PFSK-1 (cell line): ENCODE measurements around the gene COX4I1.

Experiments
- FOXP2 ChIP-seq: optimal IDR thresholded peaks from 2 replicates; pipeline ENCODE3; 2011; ENCODE audit warnings: borderline replicate concordance, control low read depth, inconsistent platforms; ENCODE audit not compliant: insufficient read depth; ENCODE audit errors: extremely low read length, extremely low read depth
- POLR2AphosphoS5 ChIP-seq: IDR thresholded peaks from 2 replicates; pipeline ENCODE4 v1.6.1; 2012; ENCODE audit warnings: low read depth, mild to moderate bottlenecking, control low read depth, low read length, moderate library complexity
- SIN3A ChIP-seq: IDR thresholded peaks from 2 replicates; pipeline ENCODE4 v1.6.1; 2012; ENCODE audit warnings: mild to moderate bottlenecking, low read length, moderate library complexity, borderline replicate concordance; ENCODE audit not compliant: insufficient read depth
- TAF1 ChIP-seq: IDR thresholded peaks from 2 replicates; pipeline ENCODE4 v1.6.1; 2012; ENCODE audit warnings: low read length, control low read depth, borderline replicate concordance; ENCODE audit not compliant: insufficient read depth
- TF ChIP-seq, protein P1 (sequence below), 2 experiments: IDR thresholded peaks; 2 replicates each; pipeline versions ENCODE4 v1.6.1 to v1.8.0; 2011 to 2012; ENCODE audit warnings: low read depth in 2 of 2, low read length in 2 of 2, control low read depth in 1 of 2, inconsistent platforms in 1 of 2, mild to moderate bottlenecking in 1 of 2, moderate library complexity in 1 of 2; ENCODE audit not compliant: insufficient read depth in 1 of 2

Gene COX4I1

DNA sequence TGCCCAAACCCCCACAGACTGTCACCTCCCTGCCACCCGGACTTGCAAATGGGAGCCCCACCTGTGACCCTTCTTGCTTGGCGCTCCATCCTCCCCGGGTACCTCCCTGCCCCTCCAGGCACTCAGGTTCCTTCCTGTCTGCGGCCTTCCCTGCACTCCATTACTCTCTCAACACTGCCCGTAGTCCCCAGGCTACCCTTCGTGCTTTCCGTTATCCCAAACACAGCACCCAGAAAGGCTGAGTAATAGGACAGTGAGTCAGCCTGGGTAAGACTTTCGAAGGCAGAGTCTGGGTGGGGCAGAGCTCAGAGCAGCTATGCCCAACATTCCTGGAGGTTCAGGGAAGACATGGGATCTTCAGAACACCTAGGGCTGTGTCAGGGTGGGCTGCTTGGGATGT, 32.0 kb upstream of the COX4I1 start:
- TF ChIP-seq, protein P1, sequence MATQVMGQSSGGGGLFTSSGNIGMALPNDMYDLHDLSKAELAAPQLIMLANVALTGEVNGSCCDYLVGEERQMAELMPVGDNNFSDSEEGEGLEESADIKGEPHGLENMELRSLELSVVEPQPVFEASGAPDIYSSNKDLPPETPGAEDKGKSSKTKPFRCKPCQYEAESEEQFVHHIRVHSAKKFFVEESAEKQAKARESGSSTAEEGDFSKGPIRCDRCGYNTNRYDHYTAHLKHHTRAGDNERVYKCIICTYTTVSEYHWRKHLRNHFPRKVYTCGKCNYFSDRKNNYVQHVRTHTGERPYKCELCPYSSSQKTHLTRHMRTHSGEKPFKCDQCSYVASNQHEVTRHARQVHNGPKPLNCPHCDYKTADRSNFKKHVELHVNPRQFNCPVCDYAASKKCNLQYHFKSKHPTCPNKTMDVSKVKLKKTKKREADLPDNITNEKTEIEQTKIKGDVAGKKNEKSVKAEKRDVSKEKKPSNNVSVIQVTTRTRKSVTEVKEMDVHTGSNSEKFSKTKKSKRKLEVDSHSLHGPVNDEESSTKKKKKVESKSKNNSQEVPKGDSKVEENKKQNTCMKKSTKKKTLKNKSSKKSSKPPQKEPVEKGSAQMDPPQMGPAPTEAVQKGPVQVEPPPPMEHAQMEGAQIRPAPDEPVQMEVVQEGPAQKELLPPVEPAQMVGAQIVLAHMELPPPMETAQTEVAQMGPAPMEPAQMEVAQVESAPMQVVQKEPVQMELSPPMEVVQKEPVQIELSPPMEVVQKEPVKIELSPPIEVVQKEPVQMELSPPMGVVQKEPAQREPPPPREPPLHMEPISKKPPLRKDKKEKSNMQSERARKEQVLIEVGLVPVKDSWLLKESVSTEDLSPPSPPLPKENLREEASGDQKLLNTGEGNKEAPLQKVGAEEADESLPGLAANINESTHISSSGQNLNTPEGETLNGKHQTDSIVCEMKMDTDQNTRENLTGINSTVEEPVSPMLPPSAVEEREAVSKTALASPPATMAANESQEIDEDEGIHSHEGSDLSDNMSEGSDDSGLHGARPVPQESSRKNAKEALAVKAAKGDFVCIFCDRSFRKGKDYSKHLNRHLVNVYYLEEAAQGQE (IDR thresholded peaks at IDR 0.05; ENCODE audit: insufficient read depth in 1 of 2, low read depth in 2 of 2, low read length in 2 of 2): no peak
- TF ChIP-seq SIN3A (no peak), POLR2AphosphoS5 (no peak), FOXP2 (no peak), TAF1 (no peak)

DNA sequence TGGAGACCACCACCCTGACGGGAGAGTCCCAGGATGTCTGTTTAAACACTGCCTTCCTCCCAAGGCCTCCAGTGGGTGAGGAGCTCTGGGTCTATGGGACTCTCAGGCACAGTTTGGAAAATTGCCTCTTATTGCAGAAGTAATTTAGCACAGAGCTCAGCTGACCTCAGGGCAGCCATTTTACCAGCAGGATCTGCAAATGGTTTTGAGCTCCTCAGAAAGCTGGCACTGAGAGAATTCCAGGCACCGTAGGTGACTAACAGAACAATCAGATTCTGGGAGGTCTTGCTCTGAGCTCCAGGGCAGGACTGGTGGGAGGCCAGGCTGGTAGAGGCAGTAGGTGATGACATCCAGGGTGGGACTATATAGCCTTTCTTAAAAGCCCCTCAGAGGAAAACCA, 31.3 kb upstream of the COX4I1 start:
- TF ChIP-seq, protein P1 (IDR thresholded peaks at IDR 0.05; ENCODE audit: insufficient read depth in 1 of 2, low read depth in 2 of 2, low read length in 2 of 2): no peak
- no peak for TF ChIP-seq FOXP2
- TF ChIP-seq SIN3A: no peak
- no peak for TF ChIP-seq TAF1
- no peak for TF ChIP-seq POLR2AphosphoS5

- TF ChIP-seq FOXP2 (no peak), SIN3A (no peak), POLR2AphosphoS5 (no peak)
These were observed 28.8 kb upstream of the COX4I1 start for GRCh38 chr16:85770741-85771140.

DNA sequence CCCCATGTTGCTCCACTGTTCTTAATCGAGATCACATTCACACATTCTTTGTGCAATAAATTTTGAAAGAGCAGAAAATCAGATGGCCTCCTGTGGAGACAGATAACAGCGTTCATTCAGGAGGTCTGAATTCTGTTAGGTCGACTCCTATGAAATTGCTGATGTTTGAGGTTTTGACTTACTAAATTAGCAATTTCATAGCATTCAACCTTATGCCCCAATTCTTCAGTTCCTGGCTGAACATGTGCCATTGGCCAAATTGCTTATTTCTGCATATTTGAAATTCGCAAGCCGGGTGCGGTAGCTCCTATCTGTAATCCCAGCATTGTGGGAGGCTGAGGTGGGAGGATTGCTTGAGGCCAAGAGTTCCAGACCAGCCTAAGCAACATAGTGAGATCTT, 26.5 kb upstream of the COX4I1 start:
- no peak for TF ChIP-seq POLR2AphosphoS5
- no peak for TF ChIP-seq TAF1
- TF ChIP-seq FOXP2: no peak
- TF ChIP-seq, protein P1 (IDR thresholded peaks at IDR 0.05; ENCODE audit: insufficient read depth in 1 of 2, low read depth in 2 of 2, low read length in 2 of 2): no peak
- TF ChIP-seq SIN3A: no peak

- TF ChIP-seq POLR2AphosphoS5: no peak
- no peak for TF ChIP-seq TAF1
- TF ChIP-seq, protein P1 (IDR thresholded peaks at IDR 0.05; ENCODE audit: insufficient read depth in 1 of 2, low read depth in 2 of 2, low read length in 2 of 2): no peak
- TF ChIP-seq FOXP2: no peak
- TF ChIP-seq SIN3A: no peak
These were observed 25.4 kb upstream of the COX4I1 start for GRCh38 chr16:85774136-85774535.
